ENCODE data around the gene MUCL3.

GRCh38 chr6:30964075-30964474, 23.3 kb downstream of the MUCL3 start:
- TF ChIP-seq CTCF (conservative IDR thresholded peaks at IDR 0.05) (no peak), ZFX (IDR thresholded peaks at IDR 0.05) (no peak)

Data from C4-2B (cell line).